HepG2 (cell line): ENCODE measurements around the gene PRPSAP1. TPM values are rescaled to one million over a fixed set of nuclear protein-coding genes. Genes with fewer than 3 reads are reported as not detected.
A peak's percentile ranks its signal among the peaks of the same experiment; 100 is the strongest.

ENCODE experiments used
- ATF7 ChIP-seq, 2 experiments: fragments of 450-650 bp in 1 of 2; sonication (generic) in 1 of 2; formaldehyde crosslinking in 1 of 2; IDR thresholded peaks; 2 replicates each; pipeline versions ENCODE4 v1.4.0 to v1.6.1; 2016 to 2020; ENCODE audit warnings: antibody characterized with exemption in 1 of 2, mild to moderate bottlenecking in 1 of 2, missing genetic modification reagents in 1 of 2
- IRF2 ChIP-seq: IDR thresholded peaks from 2 replicates; pipeline ENCODE4 v1.6.1; 2018; ENCODE audit warnings: missing genetic modification reagents, missing compliant biosample characterization
- KDM6A ChIP-seq: IDR thresholded peaks from 2 replicates; pipeline ENCODE4 v1.6.1; 2016; ENCODE audit warnings: low read depth
- NR2F6 ChIP-seq, 2 experiments: IDR thresholded peaks; 2 replicates each; pipeline ENCODE4 v1.6.1; 2016; ENCODE audit warnings: antibody characterized with exemption in 1 of 2, mild to moderate bottlenecking in 1 of 2
- SUZ12 ChIP-seq: fragments of 150-350 bp; IDR thresholded peaks from 2 replicates; pipeline ENCODE4 v1.6.1; 2014; ENCODE audit warnings: low read depth, low read length
- ZFP41 ChIP-seq: sonication (generic); formaldehyde crosslinking; IDR thresholded peaks from 2 replicates; pipeline ENCODE4 v1.4.0; 2020; ENCODE audit warnings: mild to moderate bottlenecking, missing genetic modification reagents, borderline replicate concordance
- ZNF234 ChIP-seq: sonication (generic); formaldehyde crosslinking; conservative IDR thresholded peaks from 2 replicates; pipeline ENCODE4 v1.5.1; 2020; ENCODE audit warnings: mild to moderate bottlenecking, missing genetic modification reagents
- ZNF260 ChIP-seq: sonication (generic); formaldehyde crosslinking; IDR thresholded peaks from 2 replicates; pipeline ENCODE4 v1.4.0; 2020; ENCODE audit warnings: missing genetic modification reagents, low read depth, mild to moderate bottlenecking, borderline replicate concordance
- ZNF34 ChIP-seq: sonication (generic); formaldehyde crosslinking; IDR thresholded peaks from 2 replicates; pipeline ENCODE4 v1.4.0; 2020; ENCODE audit warnings: mild to moderate bottlenecking, missing genetic modification reagents, borderline replicate concordance
- ZNF850 ChIP-seq: sonication (generic); formaldehyde crosslinking; conservative IDR thresholded peaks from 2 replicates; pipeline ENCODE4 v1.9.0; 2021; ENCODE audit warnings: mild to moderate bottlenecking, missing genetic modification reagents
- polyA plus RNA-seq, 8 experiments: library from polyadenylated mRNA; depleted of rRNA in 3 of 8; stranded (reverse) in 7 of 8; unstranded in 1 of 8; fragments of >200 nt; fragmentation: Illumina TruSeq in 4 of 8; extraction: Trizol in 4 of 8; gene quantifications; 2 replicates each; pipeline versions ENCODE4 v1.2.1 to v1.2.3, GENCODE V29; 2011 to 2016; ENCODE audit warnings: low read depth in 4 of 8, missing spikeins in 1 of 8, mixed read lengths in 1 of 8; ENCODE audit not compliant: insufficient read depth in 1 of 8
- total RNA-seq, 5 experiments: library from RNA; depleted of rRNA; stranded (reverse); fragments of >200 nt; fragmentation: Illumina TruSeq; extraction: Trizol; gene quantifications; 2 replicates each; pipeline ENCODE4 v1.2.3, GENCODE V29; 2016; ENCODE audit warnings: low read depth in 1 of 5
- TF ChIP-seq, protein P1 (sequence below): sonication (generic); formaldehyde crosslinking; IDR thresholded peaks from 2 replicates; pipeline ENCODE4 v1.5.1; 2020; ENCODE audit warnings: mild to moderate bottlenecking, missing genetic modification reagents, moderate library complexity
- TF ChIP-seq, protein P2 (sequence below): sonication (generic); formaldehyde crosslinking; IDR thresholded peaks from 2 replicates; pipeline ENCODE4 v1.9.0; 2021; ENCODE audit warnings: missing genetic modification reagents, mild to moderate bottlenecking, borderline replicate concordance
- TF ChIP-seq, protein P3 (sequence below): sonication (generic); formaldehyde crosslinking; IDR thresholded peaks from 2 replicates; pipeline ENCODE4 v1.4.0; 2020; ENCODE audit warnings: missing genetic modification reagents
- TF ChIP-seq, protein P4 (sequence below): sonication (generic); formaldehyde crosslinking; IDR thresholded peaks from 2 replicates; pipeline ENCODE4 v1.5.0; 2020; ENCODE audit warnings: mild to moderate bottlenecking, missing genetic modification reagents
- TF ChIP-seq, protein P5 (sequence below): sonication (generic); formaldehyde crosslinking; IDR thresholded peaks from 2 replicates; pipeline ENCODE4 v1.5.1; 2020; ENCODE audit warnings: mild to moderate bottlenecking, missing genetic modification reagents, moderate library complexity

PRPSAP1 gene
- total and polyA plus RNA-seq, 2 of the 13 experiments (the other 11 are each of a cell fraction or from before 2014, with no cell fraction given), result 91.1 to 314 TPM

DNA sequence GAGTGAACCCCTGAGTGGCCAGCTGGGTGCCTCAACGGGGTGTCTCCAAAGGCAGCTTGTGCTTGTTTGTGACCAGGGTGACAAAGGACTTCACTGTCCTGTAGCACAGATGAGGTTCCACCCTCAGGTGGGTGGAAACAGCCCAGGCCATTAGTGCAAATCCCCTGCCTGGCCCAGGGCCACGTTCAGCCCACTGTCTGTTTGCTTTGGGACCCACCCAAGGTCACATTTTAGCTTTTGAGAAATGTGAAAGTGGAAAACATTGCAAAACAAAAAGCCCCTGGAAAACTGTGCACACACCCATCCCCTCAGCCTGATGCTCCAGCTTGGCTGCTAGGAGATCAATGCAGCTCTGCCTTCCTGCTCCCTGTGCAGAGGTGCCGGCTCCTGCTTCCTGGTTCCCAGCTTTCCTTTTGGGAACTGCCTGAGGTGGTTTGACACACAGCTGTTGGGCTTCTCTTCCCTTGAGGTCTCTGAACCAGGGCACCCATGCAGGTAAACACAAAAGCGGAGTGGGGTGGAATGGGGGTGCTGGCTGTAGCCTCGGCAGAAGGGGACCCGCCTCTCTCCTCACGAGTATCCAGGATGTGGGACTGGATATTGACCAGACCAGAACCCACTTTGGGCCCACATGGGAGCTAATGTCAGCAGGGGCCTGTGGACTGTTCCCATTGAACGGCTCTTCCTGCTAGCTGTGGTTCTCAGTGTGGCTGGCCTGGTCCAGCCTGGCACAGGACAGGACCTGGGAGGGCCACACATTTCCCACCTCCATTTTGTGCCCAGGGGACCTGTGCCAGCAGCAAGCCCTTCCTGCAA is 22.8 kb upstream of the PRPSAP1 start (continued):
- TF ChIP-seq, protein P1, sequence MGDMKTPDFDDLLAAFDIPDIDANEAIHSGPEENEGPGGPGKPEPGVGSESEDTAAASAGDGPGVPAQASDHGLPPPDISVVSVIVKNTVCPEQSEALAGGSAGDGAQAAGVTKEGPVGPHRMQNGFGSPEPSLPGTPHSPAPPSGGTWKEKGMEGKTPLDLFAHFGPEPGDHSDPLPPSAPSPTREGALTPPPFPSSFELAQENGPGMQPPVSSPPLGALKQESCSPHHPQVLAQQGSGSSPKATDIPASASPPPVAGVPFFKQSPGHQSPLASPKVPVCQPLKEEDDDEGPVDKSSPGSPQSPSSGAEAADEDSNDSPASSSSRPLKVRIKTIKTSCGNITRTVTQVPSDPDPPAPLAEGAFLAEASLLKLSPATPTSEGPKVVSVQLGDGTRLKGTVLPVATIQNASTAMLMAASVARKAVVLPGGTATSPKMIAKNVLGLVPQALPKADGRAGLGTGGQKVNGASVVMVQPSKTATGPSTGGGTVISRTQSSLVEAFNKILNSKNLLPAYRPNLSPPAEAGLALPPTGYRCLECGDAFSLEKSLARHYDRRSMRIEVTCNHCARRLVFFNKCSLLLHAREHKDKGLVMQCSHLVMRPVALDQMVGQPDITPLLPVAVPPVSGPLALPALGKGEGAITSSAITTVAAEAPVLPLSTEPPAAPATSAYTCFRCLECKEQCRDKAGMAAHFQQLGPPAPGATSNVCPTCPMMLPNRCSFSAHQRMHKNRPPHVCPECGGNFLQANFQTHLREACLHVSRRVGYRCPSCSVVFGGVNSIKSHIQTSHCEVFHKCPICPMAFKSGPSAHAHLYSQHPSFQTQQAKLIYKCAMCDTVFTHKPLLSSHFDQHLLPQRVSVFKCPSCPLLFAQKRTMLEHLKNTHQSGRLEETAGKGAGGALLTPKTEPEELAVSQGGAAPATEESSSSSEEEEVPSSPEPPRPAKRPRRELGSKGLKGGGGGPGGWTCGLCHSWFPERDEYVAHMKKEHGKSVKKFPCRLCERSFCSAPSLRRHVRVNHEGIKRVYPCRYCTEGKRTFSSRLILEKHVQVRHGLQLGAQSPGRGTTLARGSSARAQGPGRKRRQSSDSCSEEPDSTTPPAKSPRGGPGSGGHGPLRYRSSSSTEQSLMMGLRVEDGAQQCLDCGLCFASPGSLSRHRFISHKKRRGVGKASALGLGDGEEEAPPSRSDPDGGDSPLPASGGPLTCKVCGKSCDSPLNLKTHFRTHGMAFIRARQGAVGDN (CRISPR knock-in tag), result peak; percentile 86
- TF ChIP-seq ATF7 (IDR thresholded peaks at IDR 0.05) (no peak), ATF7 (CRISPR knock-in tag; IDR thresholded peaks at IDR 0.05) (no peak; the same call in 1 of the 2 replicates), IRF2 (CRISPR knock-in tag) (peak; percentile 93), KDM6A (CRISPR knock-in tag) (peak; percentile 81), ZFP41 (CRISPR knock-in tag) (no peak), SUZ12 (no peak), ZNF234 (CRISPR knock-in tag) (0 out of 2 replicates have a peak, but pooled peaks have one; percentile 11), ZNF260 (CRISPR knock-in tag) (no peak), ZNF34 (CRISPR knock-in tag) (no peak), NR2F6 (IDR thresholded peaks at IDR 0.05) (peak; percentile 89), NR2F6 (CRISPR knock-in tag; IDR thresholded peaks at IDR 0.05) (peak; percentile 93), ZNF850 (CRISPR knock-in tag) (no peak)
- TF ChIP-seq, protein P2, sequence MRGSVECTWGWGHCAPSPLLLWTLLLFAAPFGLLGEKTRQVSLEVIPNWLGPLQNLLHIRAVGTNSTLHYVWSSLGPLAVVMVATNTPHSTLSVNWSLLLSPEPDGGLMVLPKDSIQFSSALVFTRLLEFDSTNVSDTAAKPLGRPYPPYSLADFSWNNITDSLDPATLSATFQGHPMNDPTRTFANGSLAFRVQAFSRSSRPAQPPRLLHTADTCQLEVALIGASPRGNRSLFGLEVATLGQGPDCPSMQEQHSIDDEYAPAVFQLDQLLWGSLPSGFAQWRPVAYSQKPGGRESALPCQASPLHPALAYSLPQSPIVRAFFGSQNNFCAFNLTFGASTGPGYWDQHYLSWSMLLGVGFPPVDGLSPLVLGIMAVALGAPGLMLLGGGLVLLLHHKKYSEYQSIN, result no peak
- TF ChIP-seq, protein P3, sequence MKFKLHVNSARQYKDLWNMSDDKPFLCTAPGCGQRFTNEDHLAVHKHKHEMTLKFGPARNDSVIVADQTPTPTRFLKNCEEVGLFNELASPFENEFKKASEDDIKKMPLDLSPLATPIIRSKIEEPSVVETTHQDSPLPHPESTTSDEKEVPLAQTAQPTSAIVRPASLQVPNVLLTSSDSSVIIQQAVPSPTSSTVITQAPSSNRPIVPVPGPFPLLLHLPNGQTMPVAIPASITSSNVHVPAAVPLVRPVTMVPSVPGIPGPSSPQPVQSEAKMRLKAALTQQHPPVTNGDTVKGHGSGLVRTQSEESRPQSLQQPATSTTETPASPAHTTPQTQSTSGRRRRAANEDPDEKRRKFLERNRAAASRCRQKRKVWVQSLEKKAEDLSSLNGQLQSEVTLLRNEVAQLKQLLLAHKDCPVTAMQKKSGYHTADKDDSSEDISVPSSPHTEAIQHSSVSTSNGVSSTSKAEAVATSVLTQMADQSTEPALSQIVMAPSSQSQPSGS (CRISPR knock-in tag), result peak; percentile 71
- TF ChIP-seq, protein P4, sequence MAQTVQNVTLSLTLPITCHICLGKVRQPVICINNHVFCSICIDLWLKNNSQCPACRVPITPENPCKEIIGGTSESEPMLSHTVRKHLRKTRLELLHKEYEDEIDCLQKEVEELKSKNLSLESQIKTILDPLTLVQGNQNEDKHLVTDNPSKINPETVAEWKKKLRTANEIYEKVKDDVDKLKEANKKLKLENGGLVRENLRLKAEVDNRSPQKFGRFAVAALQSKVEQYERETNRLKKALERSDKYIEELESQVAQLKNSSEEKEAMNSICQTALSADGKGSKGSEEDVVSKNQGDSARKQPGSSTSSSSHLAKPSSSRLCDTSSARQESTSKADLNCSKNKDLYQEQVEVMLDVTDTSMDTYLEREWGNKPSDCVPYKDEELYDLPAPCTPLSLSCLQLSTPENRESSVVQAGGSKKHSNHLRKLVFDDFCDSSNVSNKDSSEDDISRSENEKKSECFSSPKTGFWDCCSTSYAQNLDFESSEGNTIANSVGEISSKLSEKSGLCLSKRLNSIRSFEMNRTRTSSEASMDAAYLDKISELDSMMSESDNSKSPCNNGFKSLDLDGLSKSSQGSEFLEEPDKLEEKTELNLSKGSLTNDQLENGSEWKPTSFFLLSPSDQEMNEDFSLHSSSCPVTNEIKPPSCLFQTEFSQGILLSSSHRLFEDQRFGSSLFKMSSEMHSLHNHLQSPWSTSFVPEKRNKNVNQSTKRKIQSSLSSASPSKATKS (CRISPR knock-in tag), result peak; percentile 89; the same call in 1 of the 2 replicates
- TF ChIP-seq, protein P5, sequence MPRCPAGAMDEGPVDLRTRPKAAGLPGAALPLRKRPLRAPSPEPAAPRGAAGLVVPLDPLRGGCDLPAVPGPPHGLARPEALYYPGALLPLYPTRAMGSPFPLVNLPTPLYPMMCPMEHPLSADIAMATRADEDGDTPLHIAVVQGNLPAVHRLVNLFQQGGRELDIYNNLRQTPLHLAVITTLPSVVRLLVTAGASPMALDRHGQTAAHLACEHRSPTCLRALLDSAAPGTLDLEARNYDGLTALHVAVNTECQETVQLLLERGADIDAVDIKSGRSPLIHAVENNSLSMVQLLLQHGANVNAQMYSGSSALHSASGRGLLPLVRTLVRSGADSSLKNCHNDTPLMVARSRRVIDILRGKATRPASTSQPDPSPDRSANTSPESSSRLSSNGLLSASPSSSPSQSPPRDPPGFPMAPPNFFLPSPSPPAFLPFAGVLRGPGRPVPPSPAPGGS (CRISPR knock-in tag), result 0 out of 2 replicates have a peak, but pooled peaks have one; percentile 14
